ENCODE data around the gene F10.

The F10 gene

DNA sequence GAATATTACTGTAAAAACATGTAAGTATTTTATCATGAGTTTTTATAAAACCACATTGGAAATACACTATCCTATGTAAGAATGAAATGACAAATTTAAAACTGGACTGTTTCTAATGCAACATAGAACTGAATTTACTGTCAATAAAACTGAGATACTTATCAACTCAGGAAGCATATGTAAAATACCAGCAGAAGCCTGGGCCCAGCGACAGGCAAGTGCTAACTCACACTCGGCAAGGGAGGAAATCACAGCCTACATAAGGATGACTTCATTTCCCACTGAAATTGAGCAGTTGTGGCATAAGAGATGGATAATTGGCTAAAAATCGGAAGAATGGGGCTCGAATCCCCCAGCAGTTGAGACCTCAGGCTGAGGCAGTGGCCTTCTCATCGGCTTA, 47.9 kb downstream of the F10 start:
- DNase-seq (ENCODE audit: low spot score), result no peak

DNA sequence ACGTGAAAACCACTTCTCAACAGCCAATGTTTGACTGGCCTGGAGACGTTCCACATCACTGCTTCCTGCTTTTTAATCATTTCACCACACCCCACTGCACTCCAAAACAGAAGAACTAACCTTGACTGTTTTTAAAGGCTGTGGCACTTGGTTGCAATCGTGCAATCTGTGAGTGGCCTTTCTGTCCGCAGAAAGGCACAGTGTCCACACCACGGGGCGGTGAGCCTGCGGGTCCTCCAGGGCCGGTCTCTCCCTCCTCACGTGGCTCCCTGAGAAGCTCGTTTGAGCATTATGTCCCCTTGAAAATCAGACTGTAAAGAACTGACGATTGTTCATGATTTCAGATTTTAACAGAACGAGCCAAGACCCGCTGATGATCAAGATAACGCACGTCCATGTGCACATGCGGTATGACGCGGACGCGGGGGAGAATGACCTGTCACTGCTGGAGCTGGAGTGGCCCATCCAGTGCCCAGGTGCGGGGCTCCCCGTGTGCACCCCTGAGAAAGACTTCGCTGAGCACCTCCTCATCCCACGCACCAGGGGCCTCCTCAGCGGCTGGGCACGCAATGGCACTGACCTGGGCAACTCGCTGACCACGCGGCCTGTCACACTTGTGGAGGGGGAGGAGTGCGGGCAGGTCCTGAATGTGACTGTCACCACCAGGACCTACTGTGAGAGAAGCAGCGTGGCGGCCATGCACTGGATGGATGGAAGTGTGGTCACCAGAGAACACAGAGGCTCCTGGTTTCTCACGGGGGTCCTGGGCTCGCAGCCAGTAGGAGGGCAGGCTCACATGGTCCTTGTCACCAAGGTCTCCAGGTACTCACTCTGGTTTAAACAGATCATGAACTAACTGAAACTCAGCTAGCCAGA, 48.9 kb downstream of the F10 start:
- DNase-seq (ENCODE audit: low spot score), result no peak

- DNase-seq (ENCODE audit: low spot score), result no peak
Measured at GRCh38 chr13:113172419-113172926, 49.9 kb downstream of the F10 start.

DNA sequence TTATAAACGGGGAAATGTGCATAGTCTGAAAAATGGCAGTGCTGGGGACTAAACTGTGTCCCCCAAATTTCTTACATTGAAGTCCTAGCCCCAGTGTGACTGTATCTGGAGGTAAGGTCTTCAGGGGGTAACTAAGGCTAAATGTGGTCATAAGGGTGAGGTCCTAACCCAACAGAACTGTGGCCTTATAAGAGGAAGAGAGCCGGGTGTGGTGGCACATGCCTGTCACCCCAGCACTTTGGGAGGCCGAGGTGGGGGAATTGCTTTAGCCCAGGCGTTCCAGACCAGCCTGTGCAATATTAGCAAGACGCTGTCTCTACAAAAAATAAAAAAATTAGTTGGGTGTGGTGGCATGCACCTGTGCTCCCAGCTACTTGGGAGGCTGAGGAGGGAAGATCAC, 53.7 kb downstream of the F10 start:
- DNase-seq (ENCODE audit: low spot score), result no peak

GRCh38 chr13:113176822-113177221, 54.2 kb downstream of the F10 start:
- DNase-seq (ENCODE audit: low spot score), result no peak

DNA sequence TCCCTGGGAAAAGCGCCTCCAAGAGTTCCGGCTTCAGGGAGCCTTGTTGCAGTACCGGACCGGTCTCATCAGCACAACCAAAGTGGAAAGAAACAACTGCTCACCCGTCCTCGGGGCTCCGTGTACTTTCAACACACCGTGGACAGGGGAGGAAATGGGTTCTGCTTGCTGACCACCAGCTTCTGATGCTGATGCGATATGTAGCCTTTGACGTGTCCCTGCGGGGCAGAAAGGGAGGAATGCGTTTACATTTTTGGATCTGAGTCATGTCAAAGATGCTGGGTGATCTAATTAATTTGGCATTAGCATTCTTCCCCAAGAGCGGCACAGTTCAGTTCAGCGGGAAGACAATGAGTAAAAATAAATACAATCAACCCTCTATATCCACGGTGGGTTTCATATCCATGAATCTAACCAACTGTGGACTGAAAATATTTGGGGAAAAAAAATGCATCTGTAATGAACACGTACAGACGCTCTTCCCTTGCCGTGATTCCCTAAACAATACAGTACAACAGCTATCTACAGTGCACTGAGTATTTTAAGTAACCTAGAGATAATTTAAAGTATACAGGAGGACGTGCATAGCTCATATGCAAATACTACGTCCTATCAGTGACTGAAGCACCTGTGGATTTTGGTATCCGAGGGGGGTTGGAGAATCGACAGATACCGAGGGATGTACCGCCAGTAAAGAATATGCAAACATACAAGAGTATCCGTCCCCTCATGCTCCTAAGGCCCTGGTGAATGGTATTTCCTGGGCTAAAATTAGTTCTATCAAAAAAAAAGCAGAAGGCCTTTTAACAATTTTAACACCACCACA, 55.7 kb downstream of the F10 start:
- no peak for DNase-seq (ENCODE audit: low spot score)

GRCh38 chr13:113178896-113179167, 56.2 kb downstream of the F10 start:
- DNase-seq (ENCODE audit: low spot score), result no peak

GRCh38 chr13:113179374-113180230, 57.0 kb downstream of the F10 start:
- DNase-seq (ENCODE audit: low spot score), result no peak

DNA sequence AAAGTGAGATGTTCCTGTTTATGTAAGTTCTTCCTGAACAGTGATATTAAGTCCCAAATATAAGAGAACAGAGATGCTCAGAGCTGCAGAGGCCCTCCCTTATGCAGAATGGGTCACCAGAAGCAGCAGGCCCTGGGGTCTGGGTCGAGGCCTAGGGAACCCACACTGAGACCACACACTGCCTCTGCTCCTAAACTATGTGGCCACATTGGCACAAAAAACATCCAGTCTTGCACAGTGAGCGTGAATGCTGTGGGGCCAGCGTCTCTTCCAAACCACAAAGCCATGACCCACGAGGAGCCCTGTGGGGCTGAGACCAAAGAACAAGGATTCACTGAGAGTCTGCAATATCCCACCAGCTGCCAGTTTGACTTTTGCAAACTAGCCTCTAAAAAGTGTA, 59.4 kb downstream of the F10 start:
- no peak for DNase-seq (ENCODE audit: low spot score)

GRCh38 chr13:113183450-113184129, 61.0 kb downstream of the F10 start:
- no peak for DNase-seq (ENCODE audit: low spot score)

- no peak for DNase-seq (ENCODE audit: low spot score)
Measured at GRCh38 chr13:113184568-113185440, 62.2 kb downstream of the F10 start.

- no peak for DNase-seq (ENCODE audit: low spot score)
Measured at GRCh38 chr13:113186061-113186900, 63.7 kb downstream of the F10 start.

DNA sequence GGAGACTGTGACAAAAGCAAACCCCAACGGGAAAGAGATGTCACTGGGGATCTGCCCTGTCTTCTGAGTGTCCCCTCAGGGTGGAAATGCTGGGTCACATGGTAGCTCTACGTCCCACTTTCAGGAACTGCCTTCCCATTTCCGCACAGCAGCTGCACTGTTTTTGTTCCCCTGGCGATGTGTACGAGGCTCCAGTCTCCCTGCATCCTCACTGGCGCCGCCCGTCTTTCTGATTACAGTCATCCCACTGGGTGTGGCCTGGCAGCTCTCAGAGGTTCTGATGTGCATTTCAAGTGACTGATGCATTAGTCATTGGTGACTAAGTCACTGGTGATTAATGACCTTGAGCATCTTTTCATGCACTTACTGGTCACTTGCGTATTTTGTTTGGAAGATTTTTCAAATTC, 64.7 kb downstream of the F10 start:
- no peak for DNase-seq (ENCODE audit: low spot score)

- no peak for DNase-seq (ENCODE audit: low spot score)
Measured at GRCh38 chr13:113187883-113188665, 65.5 kb downstream of the F10 start.

DNA sequence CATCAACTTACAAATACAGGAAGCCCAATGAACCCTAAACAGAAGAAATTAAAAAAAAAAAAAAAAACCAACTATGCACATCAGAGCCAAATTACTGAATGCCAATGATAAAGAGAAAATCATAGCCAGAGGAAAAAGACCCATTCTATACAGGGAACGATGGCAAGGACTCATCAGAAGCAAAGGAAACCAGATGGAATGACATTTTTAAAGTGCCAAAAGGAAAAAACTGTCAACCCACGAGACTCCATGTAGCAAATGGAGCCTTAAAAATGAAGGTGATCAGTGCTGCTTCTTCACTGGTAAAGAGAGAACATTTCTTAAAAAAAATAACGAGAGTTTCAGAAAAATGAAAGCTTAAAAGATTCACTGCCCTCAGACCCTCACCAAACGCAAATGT, 67.6 kb downstream of the F10 start:
- no peak for DNase-seq (ENCODE audit: low spot score)

DNA sequence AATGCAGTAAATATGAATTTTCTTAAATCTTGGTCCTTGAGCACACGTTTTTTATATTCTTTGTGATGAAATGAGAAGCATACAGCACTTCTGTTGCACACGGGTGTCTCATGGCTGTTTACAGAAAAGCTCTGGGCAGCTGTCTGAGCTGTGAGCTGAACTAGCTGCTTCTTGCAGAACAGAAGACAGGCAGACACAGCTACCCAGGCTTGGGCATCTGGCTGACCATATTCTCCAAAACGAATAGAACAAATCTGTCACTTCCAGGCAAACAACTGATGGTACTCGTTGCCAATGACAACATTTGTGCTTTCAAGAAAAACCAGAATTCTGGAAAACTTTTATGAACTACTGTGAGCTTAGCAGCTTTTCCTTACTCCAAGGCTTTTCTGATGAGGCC, 69.7 kb downstream of the F10 start:
- no peak for DNase-seq (ENCODE audit: low spot score)

GRCh38 chr13:113192902-113193301, 70.3 kb downstream of the F10 start:
- DNase-seq (ENCODE audit: low spot score), result no peak

- no peak for DNase-seq (ENCODE audit: low spot score)
Measured at GRCh38 chr13:113195360-113195759, 72.8 kb downstream of the F10 start.

Measured in germinal center (tissue), 1 donor.